Renal cortical epithelial cell (primary cell): ENCODE measurements around the gene KAT2B. TPM values are rescaled to one million over a fixed set of nuclear protein-coding genes. Genes with fewer than 3 reads are reported as not detected.

Experiments
- DNase-seq: peaks from one replicate; pipeline ENCODE4 v3.0.0-alpha.2; 2011; ENCODE audit warnings: low read depth
- total RNA-seq: library from RNA; depleted of rRNA; stranded (reverse); fragments of >200 nt; gene quantifications from 2 replicates; pipeline ENCODE4 v1.2.3, GENCODE V29; 2014

Gene KAT2B
- total RNA-seq, 1 donor from 2014 or later, result 13.6 TPM

DNA sequence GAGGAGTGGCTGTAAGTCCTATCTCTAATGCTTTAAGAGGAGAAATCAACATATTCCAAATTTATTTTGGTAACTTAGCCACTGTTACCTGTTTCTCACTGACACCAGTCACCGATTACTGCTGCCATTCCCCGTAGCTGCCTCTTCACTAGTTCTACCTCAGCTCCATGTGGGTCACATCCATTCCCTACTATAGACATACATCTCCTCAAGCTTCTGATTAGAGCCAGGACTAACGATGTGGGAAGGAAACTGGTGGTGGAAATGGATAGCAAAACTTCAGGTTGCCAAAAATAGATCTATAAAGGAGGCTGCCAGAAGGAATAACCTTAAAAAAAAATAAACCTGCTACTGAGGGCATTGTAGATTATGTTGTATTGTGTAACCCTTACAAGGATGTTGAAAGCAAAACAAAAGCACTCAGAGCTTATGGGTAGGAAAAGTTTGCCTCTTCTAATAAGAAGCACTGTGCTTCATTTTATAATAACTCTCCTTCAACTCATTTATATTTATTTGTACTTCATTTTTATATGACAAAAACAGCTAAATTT, 56.0 kb downstream of the KAT2B start:
- peak; percentile 40 for DNase-seq

DNA sequence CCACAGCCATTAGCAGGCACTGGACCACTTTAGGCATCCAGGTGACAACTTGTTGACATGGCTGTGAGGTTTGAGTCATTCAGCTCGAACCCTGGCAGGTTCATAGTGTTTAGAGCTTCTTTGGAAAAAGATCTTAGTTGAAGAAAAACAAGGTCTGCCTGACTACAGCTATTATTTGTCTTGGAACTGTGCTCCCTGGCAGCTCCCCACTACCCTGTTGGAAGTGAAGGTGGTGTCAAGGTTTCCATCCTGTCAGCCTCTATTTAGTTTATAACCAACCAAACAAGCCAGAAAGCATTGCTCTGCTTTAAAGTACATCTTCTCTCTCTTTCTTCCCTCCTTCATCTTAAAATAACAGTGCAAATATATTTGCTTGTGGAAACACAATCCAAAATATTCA, 56.8 kb downstream of the KAT2B start:
- no peak for DNase-seq

DNA sequence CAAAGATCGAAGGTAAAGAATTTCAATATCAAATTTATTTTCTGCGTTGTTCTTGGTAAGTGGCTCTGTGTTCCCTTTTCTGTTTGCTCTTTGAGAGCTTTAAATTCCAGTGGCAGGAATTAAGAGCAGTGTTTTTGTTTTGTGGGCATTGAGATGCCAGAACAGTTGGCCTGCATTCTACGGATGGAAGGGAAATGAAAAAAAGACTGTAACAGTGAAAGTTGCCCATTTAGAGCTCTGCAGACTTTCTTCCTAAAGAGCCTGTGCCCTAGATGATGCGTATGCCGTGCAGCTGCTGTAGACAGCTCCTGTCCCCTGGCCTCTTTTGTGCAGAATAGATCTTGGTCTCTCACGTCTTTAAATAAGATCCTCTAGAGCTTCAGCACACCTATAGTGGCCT, 58.8 kb downstream of the KAT2B start:
- no peak for DNase-seq

DNA sequence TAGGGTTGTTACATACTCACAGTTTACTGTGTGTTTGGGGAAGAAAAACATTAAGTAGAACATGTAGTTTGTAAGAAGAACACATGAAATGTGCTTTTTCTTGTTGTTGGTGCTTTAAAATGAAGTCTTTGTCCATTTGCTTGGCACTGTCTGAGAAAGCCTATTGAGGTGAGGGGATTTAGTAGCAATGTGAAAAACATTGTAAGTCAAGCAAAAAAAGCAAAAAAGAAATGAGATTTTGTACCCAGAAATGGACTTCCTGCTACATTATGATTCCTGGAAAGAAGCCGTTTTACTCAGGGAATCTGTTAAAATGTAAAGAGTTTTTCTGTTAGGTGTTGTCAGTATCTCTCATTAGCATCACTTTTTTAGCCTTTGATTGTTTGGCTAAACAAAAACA, 59.9 kb downstream of the KAT2B start:
- DNase-seq, result no peak

DNA sequence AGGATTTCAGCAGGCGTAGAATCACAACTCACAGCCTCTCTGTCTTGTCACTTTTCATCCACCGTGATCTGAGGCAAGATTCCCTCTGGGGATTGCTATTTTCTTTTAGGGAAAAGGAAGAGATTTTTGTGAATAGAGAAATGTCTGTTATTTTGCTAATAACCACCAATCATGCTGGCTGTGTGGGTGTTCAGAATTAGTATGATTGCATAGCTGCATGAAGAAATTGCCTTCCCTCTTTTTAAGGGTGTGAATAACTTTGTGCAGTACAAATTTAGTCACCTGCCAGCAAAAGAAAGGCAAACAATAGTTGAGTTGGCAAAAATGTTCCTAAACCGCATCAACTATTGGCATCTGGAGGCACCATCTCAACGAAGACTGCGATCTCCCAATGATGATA, 60.8 kb downstream of the KAT2B start:
- DNase-seq, result no peak

DNA sequence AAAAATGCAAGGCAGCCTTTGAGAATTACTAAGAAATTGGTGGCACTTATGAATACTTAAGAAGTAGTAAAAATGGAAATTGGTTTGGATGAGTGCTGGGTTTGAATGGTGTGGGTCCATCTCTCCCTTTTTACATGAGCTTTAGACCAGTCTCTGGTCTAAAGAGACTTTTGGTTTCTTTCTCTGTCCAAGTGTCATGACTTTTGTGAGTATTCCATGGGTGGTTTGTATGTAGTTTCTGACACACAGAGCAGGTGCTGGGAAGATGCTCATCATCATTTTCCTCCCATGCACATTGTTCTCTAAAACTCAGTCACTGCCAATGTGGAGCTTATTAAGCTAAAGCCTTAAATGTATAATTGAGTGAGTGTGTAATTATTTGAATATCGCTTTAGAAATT, 63.5 kb downstream of the KAT2B start:
- DNase-seq, result no peak

DNA sequence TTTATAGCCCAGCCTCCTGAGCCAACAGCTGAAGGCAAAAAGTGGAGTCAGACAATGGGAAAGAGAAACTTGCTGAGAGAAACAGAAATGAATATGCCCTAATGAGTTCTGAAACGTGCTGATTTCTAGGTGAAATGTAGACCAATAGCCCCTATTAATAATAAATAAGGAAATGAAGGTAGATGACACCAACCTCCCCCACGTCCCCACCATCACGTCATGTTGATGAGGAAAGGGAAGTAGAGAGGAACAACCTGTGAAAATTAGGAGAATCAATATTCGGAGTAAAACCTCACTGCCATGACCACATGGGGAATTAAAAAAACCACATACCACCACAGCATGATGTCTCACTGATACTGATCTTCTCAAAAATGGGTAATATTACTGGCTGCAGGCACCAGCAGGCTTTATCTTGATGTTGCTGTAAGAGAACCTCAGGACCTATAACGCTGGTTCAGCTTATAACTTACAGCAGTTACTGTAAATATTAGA, 64.0 kb downstream of the KAT2B start:
- DNase-seq, result no peak

DNA sequence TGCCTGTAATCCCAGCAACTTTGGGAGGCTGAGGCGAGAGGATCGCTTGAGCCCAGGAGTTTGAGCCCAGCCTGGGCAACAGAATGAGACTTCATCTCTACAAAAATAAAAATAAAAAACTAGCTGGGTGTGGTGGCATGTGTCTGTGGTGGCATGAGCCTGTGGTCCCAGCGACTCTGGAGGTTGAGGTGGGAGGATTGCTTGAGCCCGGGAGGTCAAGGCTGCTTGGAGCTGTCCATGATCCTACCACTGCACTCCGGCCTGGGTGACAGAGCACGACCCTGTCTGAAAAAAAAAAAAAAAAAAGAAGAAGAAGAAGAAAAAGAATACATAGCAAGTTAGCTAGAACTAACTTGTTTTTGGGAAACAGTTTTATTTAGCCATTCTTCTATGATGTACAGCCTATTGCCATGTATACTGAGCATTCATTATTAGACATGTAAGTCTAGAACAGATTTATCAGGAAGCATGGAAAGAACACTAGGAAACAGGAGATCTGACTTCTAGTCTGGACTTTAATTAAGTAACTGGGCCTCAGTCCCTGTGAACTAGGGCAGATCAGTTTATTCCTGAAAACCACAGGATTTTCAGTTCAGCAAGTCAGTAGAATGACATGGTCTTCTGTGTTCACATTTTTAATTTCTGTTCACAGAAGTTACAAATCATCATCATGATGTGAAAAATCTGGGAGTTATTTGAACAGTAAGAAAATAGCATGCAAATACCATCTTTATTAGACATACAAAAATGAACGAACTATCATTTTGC, 65.5 kb downstream of the KAT2B start:
- DNase-seq, result peak; percentile 13

DNA sequence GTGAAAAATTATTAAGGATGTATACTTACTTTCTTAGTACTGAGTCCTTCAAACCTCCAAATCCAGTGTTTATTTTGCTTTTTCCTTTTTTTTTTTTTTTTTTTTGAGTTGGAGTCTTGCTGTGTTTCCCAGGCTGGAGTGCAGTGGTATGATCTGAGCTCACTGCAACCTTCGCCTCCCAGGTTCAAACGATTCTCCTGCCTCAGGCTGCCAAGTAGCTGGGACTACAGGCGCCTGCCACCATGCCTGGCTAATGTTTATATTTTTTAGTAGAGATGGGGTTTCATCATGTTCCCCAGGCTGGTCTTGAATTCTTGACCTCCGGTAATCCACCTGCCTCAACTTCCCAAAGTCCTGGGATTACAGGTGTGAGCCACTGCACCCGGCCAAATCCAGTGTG, 67.5 kb downstream of the KAT2B start:
- no peak for DNase-seq

DNA sequence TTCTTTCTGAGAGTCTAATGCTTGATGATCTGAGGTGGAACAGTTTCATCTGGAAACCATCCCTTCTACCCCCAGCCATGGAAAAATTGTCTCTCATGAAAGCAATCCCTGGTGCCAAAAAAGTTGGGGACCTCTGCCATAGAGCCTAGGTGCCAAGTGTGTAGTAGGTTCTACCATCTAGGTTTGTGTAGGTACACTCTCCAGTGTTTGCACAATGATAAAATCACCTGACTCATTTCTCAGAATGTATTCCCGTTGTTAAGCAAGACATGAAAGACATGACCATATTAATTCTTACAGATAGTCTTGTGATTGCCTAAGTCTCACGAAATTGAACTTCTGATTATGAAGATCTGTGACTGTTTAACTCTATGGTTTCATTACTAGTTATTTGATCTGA, 68.6 kb downstream of the KAT2B start:
- no peak for DNase-seq

DNA sequence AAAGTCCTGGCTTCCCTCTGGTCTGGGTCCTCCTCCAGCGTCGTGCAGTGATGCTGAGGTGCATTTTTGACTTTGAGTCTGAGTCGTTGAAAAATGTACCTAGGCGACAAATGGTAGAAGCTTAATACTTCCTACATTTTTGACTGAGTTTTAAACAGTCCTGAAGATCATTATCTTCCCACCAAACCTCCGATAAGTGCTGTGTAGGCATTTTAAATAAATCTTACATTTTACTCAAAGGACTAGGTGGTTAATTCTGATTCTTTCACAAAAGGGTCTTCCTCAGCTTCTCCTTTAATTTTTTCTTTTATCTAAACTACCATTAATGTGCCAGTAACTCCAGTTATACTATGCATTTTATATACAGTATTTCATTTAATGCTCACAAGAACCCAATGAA, 70.6 kb downstream of the KAT2B start:
- no peak for DNase-seq

DNA sequence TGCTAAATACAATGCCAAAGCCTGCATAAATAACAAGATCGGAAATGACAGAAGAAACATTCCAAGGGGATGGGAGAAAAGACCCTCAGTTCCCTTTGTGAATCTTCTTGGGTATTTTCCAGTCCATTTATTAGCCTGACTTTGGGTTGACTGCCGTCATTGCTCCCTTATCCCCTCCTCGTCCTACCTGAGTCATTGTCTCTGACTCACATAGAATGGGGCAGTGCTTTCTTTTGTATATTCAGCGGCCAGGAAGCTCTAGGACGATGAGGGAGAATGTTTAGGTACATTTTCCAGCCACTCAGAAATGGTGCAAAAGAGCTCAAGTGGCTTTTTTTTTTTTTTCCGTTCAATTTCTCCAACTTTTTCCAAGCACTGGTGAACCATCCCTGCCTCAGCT, 71.6 kb downstream of the KAT2B start:
- DNase-seq, result peak; percentile 29

DNA sequence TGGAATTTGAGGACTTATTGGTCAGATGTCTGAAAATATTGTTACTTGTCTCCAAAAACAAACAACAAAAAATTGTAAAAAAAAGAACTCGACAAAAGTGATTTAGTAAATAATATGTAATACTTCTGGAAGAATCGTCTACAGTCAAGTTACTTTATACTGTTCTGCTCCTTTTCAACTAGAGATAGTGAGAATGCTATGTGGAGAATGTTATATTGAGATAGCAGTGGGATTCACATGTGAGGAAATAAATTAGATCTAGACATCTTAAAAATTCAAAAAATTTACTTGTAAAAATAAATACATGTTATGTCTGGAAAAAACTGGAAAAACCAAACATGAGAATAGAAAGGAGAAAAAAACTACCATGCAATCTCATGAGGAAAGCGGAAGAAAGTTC, 80.8 kb downstream of the KAT2B start:
- no peak for DNase-seq

DNA sequence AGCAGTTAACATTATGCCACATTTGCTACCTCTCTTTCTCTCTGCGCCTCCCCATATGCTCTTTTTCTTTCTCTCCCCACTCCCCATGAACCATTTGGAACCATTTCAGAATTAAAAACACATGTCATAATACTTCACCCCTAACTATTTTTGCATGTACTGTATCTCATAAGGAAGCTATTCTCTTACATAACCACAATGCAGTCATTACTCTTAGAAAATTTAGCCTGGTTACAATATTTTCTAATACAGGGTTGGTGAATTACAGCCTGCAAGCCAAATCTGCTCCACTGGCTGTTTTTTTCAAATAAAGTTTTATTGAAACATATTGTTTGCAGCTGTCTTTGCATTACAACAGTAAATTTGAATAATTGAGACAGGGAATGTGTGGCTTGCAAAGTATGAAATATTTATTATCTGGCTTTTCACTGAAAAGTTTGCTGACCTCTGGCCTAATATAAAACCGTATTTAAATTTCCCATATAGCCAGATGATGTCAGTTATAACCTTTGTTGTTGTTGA, 82.9 kb downstream of the KAT2B start:
- DNase-seq, result no peak

DNA sequence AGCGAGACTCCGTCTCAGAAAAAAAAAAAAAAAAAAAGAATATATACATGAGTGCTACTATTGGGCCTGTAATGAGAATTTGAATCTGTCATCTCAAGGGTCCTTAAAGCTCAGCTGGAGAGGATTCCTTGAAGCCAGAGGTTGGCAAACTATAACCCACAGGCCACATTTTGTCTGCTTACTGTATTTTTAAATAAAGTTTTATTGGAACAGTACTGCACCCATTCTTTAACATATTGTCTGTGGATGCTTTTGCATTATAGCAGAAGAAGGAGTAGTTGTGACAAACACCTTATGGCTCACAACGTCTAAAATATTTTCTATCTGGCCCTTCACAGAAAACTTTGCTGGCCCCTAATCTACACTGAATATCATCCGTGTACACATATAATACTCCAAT, 85.0 kb downstream of the KAT2B start:
- DNase-seq, result no peak

DNA sequence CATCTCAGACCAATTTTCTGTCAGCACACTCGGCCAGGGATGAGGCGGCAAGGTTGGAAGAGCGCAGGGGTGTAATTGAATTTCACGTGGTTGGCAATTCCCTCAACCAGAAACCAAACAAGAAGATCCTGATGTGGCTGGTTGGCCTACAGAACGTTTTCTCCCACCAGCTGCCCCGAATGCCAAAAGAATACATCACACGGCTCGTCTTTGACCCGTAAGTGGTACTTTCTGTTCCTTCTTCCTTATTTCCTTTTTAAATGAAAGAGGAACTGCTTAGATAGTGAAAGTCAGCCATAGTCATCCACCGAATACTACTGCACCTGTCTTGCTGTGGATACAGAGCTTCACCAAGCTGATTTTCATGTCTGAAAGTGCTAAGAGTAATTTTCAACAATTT, 85.7 kb downstream of the KAT2B start:
- DNase-seq, result no peak

DNA sequence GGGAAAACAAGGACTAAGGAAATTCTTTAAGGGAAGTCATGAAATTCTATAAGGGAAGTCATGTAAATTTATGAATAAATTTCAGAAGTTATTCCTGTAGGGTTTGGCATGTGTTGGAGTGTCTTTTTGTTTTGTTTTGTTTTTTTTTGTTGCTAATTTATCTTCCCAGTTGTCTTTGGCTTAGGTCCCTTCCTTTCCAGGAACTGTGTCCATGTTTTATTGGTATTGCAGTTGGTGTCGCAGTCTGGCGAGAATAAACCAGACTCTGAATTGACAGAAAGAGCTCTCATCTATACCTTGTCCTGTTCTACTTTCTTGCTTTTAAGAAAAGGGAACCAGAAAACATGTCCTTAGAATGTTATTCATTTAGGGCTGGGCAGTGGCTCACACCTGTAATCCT, 88.1 kb downstream of the KAT2B start:
- DNase-seq, result no peak

DNA sequence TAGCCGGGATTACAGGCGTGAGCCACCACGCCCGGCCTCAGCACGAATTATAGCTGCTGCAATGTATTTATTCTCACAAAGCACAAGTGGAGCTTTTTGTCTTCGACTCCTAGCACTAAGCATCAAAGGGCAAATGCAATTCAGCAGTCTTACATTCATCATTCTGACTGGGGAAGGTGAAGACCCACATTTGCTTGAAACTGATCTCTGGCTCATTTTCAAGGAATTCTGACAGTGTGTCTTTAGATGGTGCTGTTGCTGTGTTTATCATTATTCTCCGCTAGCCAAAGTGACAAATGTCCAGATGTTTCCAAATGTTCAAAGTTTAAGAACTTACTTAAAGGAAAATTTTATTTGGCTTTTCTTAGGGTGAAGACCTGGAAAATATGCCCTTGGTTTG, 89.9 kb downstream of the KAT2B start:
- DNase-seq, result no peak

DNA sequence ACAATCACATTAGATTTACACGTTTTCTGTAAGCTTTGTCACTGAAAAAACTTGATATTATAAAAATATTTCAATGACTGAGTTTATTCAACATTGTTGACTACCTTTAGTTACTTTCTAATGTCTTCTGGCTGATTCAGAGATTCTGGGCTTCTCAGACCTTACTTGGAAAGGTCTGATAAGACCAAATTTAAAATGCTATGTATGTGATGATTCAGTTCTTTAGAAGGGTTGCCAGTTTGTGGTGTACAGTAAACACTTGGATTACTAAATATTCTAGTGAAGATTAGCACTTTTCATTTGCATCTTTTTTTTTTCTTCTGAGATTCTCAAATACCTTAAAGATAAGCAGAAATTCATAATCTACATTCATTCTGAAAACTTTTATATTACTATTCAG, 96.0 kb downstream of the KAT2B start:
- no peak for DNase-seq

DNA sequence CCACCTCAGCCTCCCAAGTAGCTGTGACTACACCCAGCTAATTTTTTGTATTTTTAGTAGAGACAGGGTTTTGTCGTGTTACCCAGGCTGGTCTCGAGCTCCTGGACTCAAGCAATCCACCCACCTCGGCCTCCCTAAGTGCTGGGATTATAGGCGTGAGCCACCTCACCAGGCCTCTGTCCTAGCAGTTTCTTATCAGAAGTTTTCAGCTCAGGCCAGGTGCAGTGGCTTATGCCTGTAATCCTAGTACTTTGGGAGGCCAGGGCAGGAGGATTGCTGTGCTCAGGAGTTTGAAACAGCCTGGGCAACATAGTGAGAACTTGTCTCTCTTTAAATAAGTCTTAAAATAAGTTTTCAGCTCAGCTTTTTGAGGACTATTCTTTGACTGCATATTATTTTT, 97.4 kb downstream of the KAT2B start:
- no peak for DNase-seq

DNA sequence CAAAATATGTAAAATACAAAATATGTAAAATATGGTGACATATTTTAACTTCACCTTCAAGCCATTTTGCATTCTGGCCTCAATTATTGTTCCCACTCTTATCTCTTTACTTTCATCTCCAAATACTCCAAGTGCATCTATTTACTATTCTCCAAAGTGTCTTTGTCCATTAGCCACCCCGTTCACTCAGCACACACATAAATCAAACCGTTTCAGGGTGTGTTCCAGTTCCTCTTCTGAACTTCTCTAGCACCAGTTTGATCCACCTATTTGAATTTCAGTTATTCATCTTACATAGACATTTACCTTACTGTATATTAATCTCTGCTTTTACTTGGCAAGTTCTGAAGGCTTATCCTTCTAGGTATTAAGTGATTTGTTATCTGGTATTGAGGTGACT, 100.6 kb downstream of the KAT2B start:
- DNase-seq, result no peak

DNA sequence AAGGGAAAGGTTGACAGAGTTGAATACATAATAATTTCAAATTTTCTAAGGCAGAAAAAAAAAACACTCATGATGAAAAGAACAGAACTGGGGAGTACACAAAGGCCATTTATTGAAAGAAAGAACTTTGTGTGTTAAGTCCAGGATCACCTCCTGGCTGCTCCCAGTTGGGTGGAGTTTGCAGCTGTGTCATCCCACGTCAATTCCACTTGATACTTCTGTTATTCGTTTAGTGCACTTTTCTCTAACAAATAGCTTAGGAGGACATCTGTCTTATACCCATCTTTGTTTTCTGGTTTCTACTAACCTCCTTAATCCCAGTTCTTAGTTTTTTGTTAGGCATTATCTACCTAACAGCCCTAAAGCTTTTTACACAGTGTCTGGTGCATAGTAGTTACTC, 101.1 kb downstream of the KAT2B start:
- DNase-seq, result no peak

DNA sequence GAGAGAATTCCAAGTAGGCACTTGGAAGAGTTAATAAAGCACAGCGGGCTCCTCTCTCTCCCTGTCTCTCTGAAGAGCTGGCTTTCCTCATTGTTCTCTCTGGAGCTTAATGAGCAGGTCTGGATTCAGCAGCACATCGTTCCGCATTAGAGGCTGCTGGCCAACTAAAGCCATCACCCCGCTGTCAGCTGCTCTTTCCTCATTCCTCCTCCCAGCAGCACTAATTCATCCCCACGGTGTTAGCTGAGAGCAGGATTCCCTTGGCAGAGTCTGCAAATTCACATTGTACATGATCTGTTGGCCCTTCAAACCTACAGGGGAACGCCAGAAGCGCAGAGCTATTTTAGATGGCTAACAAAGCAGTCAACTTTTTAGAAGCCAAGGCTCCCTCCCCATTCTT, 101.6 kb downstream of the KAT2B start:
- DNase-seq, result peak; percentile 56

DNA sequence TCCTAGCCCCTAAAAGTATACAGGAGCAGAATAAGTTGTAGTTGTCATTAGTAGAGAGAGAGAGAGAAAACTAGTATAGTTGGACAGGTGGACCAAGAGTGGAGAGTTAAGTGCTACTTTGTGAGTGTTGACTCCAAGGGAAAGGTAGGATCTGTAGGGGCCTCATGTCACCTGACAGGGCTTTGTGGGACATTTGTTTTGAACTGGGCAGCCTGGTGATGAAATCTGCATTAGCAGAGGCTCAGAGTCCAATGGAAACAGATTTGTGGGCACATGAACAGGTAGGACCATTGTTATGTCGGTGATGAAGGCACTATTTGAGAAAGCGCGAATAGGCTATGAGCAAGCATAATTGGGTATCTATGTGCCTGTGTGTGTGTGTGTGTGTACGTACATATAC, 102.3 kb downstream of the KAT2B start:
- no peak for DNase-seq
